Gastroesophageal sphincter (tissue), 3 donors: ENCODE results near the gene CUBN.
"Not testable (repeated sequence)": the region's sequence is repeated elsewhere in the genome, so short reads cannot be mapped to it uniquely, and the experiment has no call there.

Source experiments
- CTCF ChIP-seq, 4 experiments: fragments of 200-600 bp in 2 of 4; fragments of 450-650 bp in 2 of 4; sonication (generic) in 1 of 4; IDR thresholded peaks; one replicate each; pipeline ENCODE4 v1.5.1; 2017 to 2019; ENCODE audit warnings: antibody characterized with exemption in 4 of 4, mild to moderate bottlenecking in 2 of 4, moderate library complexity in 2 of 4
- POLR2A ChIP-seq, 2 donors: fragments of 450-650 bp; IDR thresholded peaks; one replicate each; pipeline ENCODE4 v1.6.1; 2017; ENCODE audit warnings: antibody characterized with exemption in 2 of 2, mild to moderate bottlenecking in 2 of 2, moderate library complexity in 1 of 2

- TF ChIP-seq CTCF, POLR2A (IDR thresholded peaks at IDR 0.05): not testable (repeated sequence)
Observed at GRCh38 chr10:17114878-17115444, 14.7 kb downstream of the CUBN start.
